GM12801 (cell line): ENCODE results near the gene C19orf47.

Experiments
- TF ChIP-seq, protein P1 (sequence below): IDR thresholded peaks from one replicate; pipeline ENCODE4 v1.5.1; 2011; ENCODE audit warnings: control low read depth; ENCODE audit not compliant: insufficient read length; ENCODE audit errors: extremely low read depth

Gene C19orf47

DNA sequence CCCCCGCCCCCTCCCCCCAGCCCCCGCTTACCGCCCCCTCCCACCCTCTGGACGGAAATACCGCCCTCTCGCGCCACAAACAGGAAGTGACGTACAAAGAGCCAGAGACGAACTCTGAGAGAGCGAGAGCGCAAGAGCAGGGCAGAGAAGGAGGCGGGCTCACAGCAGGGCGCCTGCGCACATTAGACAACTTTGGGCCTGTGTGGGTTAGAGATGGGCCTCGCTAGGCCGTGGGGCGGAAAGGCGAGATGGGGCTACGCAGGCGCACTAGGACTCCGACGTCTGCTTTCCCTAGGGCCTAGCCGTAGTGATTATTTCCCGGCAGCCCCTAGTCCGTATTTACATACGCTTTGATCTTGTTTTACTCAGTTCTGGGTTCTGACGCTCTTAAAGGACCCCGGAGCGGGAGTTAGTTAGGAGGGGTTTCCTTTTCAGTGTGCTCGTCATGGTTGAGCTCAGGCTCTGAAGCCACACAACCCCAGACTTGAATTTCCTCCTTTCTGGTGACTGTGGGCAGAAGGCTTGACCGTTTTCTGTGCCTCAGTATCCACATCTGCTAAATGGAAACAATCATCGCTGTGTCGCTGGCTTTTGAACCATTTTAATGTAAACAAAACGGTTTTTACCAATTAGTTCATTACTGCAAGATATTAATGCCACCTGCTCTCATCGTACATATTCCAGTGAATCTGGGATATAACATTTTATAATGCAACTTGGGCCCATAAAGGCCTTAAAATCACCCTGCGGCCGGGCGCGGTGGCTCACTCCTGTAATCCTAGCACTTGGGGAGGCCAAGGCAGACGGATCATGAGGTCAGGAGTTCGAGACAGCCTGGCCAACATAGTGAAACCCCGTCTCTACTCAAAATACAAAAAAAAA lies 62.6 kb downstream of the C19orf47 start:
- TF ChIP-seq, protein P1, sequence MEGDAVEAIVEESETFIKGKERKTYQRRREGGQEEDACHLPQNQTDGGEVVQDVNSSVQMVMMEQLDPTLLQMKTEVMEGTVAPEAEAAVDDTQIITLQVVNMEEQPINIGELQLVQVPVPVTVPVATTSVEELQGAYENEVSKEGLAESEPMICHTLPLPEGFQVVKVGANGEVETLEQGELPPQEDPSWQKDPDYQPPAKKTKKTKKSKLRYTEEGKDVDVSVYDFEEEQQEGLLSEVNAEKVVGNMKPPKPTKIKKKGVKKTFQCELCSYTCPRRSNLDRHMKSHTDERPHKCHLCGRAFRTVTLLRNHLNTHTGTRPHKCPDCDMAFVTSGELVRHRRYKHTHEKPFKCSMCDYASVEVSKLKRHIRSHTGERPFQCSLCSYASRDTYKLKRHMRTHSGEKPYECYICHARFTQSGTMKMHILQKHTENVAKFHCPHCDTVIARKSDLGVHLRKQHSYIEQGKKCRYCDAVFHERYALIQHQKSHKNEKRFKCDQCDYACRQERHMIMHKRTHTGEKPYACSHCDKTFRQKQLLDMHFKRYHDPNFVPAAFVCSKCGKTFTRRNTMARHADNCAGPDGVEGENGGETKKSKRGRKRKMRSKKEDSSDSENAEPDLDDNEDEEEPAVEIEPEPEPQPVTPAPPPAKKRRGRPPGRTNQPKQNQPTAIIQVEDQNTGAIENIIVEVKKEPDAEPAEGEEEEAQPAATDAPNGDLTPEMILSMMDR: no peak

DNA sequence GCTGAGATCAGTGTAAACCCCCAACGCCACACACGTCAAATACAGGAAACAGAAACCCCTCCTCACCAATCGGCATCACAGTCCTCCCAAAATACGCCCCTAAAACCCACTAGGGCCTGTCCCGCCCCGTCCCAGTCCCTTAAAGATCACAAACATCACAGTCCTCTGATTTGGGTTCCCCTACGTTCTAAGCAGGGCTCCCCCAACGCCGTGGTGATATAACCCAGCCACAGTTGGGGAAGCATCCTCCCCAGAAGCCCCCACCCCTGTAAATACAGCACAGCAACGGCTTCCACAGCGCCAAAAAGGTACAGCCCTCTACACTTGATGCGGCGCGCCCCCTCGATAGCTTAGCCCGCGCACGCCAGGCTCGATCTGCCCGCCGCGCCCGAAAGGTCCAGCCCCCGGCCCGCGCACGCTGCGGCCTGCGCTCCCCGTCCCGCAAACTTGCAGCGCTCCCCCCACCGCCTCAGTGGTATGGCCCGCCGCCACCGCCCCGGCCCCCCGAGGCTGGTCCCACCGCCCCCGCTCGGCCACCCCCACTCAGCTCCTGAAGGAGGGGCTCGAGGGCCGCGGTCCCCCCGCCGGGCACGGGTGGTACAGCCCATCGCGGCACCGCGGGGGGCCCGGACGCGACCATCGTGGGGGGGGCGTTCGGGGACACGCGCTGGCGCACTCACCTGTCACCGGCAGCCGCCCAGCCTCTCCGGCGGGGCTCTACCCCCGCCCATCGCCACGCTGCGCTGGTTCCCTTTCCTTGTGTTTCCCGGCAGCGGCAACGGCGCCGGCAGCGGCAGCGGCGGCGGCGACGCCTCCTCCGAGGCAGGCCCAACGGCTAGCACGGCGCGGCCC lies 63.5 kb downstream of the C19orf47 start, which contains the start of gene AKT2:
AKT2 (minus strand) TSS at position 845 of the 852 bp plus-strand sequence. CDS start 20,078 bp downstream, outside the sequence.
- TF ChIP-seq, protein P1: no peak

DNA sequence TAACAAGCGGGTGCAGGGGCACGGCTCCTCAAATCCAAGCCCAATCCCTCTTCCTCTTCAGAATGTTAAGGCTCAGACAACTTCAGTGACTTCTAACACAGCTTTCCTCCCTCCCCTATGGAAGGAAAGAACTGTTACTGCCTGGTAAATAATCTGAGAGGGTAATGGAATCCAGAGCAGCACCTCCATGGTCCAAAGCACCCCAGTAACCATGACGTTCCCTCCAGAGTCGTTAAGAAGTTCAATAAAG lies 64.0 kb downstream of the C19orf47 start:
- TF ChIP-seq, protein P1: no peak

DNA sequence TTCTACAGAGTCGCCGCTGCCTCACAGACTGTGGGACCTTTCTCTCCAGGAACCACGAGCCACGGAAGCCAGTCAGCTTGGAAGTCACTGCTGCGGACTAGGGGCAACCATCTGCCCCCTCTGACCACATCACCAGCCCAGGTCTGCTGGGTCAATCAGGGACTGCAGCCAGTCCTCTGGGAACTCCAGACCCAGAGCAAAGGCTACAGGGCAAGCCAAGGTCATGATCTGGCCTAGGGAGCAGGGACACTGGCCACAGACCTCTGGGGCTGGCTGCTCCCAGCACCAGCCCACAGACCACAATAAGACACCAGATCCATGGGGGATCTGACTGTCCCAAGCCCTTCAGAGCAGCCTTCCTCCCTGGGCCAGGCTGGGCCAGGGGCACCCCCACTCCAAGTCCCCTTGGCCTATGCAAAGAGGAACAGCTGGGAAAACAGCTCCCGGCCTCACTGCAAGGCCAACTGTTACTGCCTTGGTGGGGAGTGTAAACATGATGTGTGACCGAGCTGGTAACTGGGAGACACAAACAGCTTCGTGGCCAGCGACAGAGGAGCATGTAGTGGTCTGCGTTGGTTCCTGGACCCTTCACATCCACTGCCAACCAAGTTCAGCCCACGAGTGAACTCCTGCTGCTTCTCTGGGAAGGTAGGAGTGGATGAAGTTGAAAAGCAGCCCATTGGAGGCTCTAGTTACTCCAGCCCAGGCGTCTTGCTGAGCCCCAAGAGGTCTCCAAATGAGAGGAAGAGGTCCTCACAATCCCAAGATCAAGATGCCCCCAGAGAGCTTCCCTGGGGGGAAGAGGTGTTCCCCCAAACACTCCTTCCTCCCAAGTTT lies 64.6 kb downstream of the C19orf47 start:
- TF ChIP-seq, protein P1: no peak

DNA sequence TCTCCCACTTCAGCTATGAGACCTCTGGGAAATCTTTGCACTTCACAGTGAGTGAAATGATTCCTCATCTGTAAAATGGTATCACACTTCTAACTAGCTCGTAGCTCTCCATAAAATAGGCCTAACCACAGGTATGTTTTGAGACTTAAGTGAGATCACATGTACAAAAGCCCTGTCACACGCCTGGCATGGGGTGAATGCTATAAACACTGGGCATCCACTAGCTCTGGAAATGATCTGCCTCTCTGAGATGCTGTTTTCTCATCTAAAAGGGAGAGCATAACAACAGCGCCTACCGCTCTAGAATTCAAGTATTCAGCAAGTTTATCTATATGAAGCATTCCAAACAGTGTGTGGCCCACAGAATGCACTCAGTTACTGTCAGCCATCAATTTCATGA lies 65.3 kb downstream of the C19orf47 start:
- TF ChIP-seq, protein P1: no peak

DNA sequence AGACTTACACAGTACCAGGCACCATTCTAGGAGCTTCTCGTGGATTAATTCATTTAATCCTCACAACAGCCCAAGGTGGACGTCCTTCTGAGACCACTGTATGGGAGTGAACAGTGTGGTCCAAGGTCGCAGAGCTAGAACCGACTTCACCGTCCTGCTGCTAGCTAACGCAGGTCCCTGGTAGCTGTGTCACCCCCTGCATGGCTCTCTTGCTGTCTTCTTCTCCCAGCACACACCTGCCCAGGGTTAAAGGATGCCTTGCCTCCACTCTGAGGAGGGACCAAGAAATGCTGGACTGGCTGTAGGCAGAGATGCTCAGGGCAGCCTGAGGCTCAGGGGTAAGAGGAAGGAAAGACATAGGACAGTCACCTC lies 66.0 kb downstream of the C19orf47 start:
- TF ChIP-seq, protein P1: no peak
